ENCODE measurements around the gene ZFYVE9. TPM values are rescaled to one million over a fixed set of nuclear protein-coding genes. Genes with fewer than 3 reads are reported as not detected.

Gene ZFYVE9
- total and polyA plus RNA-seq, 2 of the 4 experiments (the other 2 are of a cell fraction) = 8.3 to 28.7 TPM

DNA sequence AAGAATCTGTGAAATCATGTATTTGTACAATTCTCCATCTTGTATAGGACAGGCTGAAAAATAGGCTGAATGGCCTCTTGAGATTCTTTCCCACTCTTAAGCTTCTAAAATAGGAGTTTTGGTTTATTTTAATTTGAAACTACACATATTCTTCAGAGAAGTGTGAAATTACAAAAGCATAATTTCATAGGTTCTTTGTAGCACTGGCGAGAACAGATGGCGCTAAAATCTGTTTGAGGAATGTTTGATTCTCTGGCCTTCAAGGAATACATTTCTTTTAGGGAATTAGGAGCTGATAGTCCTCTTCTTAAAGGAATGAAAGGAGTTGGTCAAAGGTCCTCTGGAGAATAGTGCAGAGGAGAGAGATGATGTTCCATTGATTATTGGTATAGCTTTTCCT is 179.2 kb downstream of the ZFYVE9 start:
- no peak for TF ChIP-seq CHD1 (IDR thresholded peaks at IDR 0.05; ENCODE audit: low read depth, low read length)
- TF ChIP-seq SMC3 (IDR thresholded peaks at IDR 0.05; ENCODE audit: low read depth, low read length) = no peak
- no peak for TF ChIP-seq CTCF (conservative IDR thresholded peaks at IDR 0.05; ENCODE audit: low read depth, low read length)
- TF ChIP-seq ELK1 (IDR thresholded peaks at IDR 0.05; ENCODE audit: borderline replicate concordance, low read depth, low read length) = no peak
- H4K5ac ChIP-seq (ENCODE audit: low read depth, low read length) = no peak overlapping the region
- H2AFZ ChIP-seq (replicated peaks; ENCODE audit: low read length, poor library complexity) = no peak overlapping the region
- H2BK5ac ChIP-seq (ENCODE audit: low read depth, low read length, poor library complexity, severe bottlenecking) = no peak overlapping the region
- H3K79me1 ChIP-seq (ENCODE audit: low read depth in 1 of 2, low read length in 2 of 2) = no peaks in the 10 kb centered on the region
- no peaks in the 10 kb centered on the region for H3K4me1 ChIP-seq (ENCODE audit: control insufficient read depth, insufficient read depth, low read length)
- WGBS, 2 experiments (ENCODE audit: extremely low coverage in 2 of 2, insufficient read length in 1 of 2) = no CpG with 5 or more reads among the region's 2 CpGs
- no peak overlapping the region for H3K4me2 ChIP-seq (ENCODE audit: low read depth, low read length)
- H3K56ac ChIP-seq (ENCODE audit: extremely low read depth, insufficient read depth, low read length) = no peak overlapping the region
- H3K4me3 ChIP-seq (ENCODE audit: insufficient read depth, low read depth, low read length) = no peak overlapping the region
- no peaks in the 10 kb centered on the region for H3K9me1 ChIP-seq (ENCODE audit: insufficient read depth, low read length)
- no peak overlapping the region for H2AK5ac ChIP-seq (ENCODE audit: low read depth, low read length)
- no peak overlapping the region for H2BK15ac ChIP-seq (ENCODE audit: low read depth, low read length)
- intact Hi-C loops (cut with micrococcal nuclease) = no loop called here
- H3K14ac ChIP-seq (replicated peaks; ENCODE audit: low read depth, low read length) = no peak overlapping the region
- H3K27me3 ChIP-seq (ENCODE audit: control insufficient read depth, insufficient read depth, low read length) = no peaks in the 10 kb centered on the region
- H4K8ac ChIP-seq (ENCODE audit: low read depth in 2 of 2, low read length in 2 of 2) = no peak overlapping the region
- ATAC-seq (ENCODE audit: low read depth) (no peak), DNase-seq (no peak)
- H3K36me3 ChIP-seq (ENCODE audit: control insufficient read depth, insufficient read depth, low read length) = no peaks in the 10 kb centered on the region
- dilution Hi-C loops (cut with HindIII; ENCODE audit: low sequenced_read_pairs, unreplicated experiment) = no loop called here
- no TSS peak for BruUV-seq (replicated peaks)
- H3K27ac ChIP-seq (ENCODE audit: insufficient read depth, low read length) = no peak overlapping the region
- CTCF ChIA-PET = no interaction called here
- POLR2A ChIA-PET (ENCODE audit: unreplicated experiment) = no interaction called here
- no peak overlapping the region for H2AK9ac ChIP-seq (replicated peaks; ENCODE audit: low read depth, low read length, poor library complexity)
- no peak overlapping the region for H4K91ac ChIP-seq (ENCODE audit: insufficient read depth, low read depth, low read length)
- H3K18ac ChIP-seq (ENCODE audit: low read depth, low read length) = no peak overlapping the region
- no peak overlapping the region for H3K4ac ChIP-seq (ENCODE audit: low read depth, low read length)
- no peak overlapping the region for H3K9ac ChIP-seq (ENCODE audit: low read depth, low read length)
- in situ Hi-C loops (cut with MboI; ENCODE audit: low sequenced_read_pairs) = no loop called here
- H2BK20ac ChIP-seq (ENCODE audit: low read depth, low read length) = no peak overlapping the region
- H4K20me1 ChIP-seq (ENCODE audit: insufficient read depth, low read length) = no peaks in the 10 kb centered on the region
- no peak overlapping the region for H3K23ac ChIP-seq (ENCODE audit: low read depth, low read length)
- no peaks in the 10 kb centered on the region for H3K9me3 ChIP-seq (ENCODE audit: control insufficient read depth, insufficient read depth, low read length)
- no peak overlapping the region for H2BK120ac ChIP-seq (ENCODE audit: low read depth, low read length)

All from IMR-90 (cell line).